ENCODE data around the gene BTBD7. TPM values are rescaled to one million over a fixed set of nuclear protein-coding genes. Genes with fewer than 3 reads are reported as not detected.

BTBD7 gene
- total and polyA plus RNA-seq, 2 donors (not counting 3 experiments of a cell fraction or from before 2014, with no cell fraction given), result 20.9 to 50.2 TPM

- Histone ChIP-seq H3K79me2 (ENCODE audit: control insufficient read depth, insufficient read depth, low read length) (no peaks in the 10 kb centered on the region), H3K9me1 (replicated peaks; ENCODE audit: control insufficient read depth, extremely low read depth, insufficient read depth, low read length) (no peaks in the 10 kb centered on the region), H3K27ac (ENCODE audit: insufficient read depth, low read depth, low read length) (no peak overlapping the region), H3K36me3 (ENCODE audit: control insufficient read depth in 2 of 2, extremely low read depth in 1 of 2, insufficient read depth in 2 of 2, low read length in 2 of 2) (no peaks in the 10 kb centered on the region), H3K4me3 (replicated peaks in 1 of 3; ENCODE audit: insufficient read depth in 1 of 3, low read depth in 1 of 3, low read length in 3 of 3) (no peak overlapping the region), H4K20me1 (replicated peaks; ENCODE audit: control insufficient read depth, extremely low read depth, insufficient read depth, low read length) (no peaks in the 10 kb centered on the region), H3K9me3 (replicated peaks; ENCODE audit: control insufficient read depth, insufficient read depth, low read length) (no peaks in the 10 kb centered on the region), H3K4me2 (ENCODE audit: insufficient read depth, low read length) (no peak overlapping the region), H3K9ac (replicated peaks; ENCODE audit: extremely low read depth, insufficient read depth, low read length) (no peak overlapping the region), H3K4me1 (ENCODE audit: control insufficient read depth, extremely low read depth, insufficient read depth, low read length) (no peaks in the 10 kb centered on the region), H2AFZ (ENCODE audit: low read depth, low read length) (no peak overlapping the region), H3K27me3 (ENCODE audit: control insufficient read depth in 2 of 2, insufficient read depth in 2 of 2, low read length in 2 of 2) (no peaks in the 10 kb centered on the region)
- ChIA-PET POLR2A (interaction anchor here (0.6 kb wide), 1 partner anchor 26 kb away, joined by 3 read pairs; no protein-coding TSS in a partner anchor), CTCF (interaction anchor here (1.3 kb wide), 1 partner anchor 174 kb away, joined by 3 read pairs; the partner anchor contains the start of gene UBR7)
- FAIRE-seq (no peak), DNase-seq (ENCODE audit: low read depth, low spot score) (no peak)
- TF ChIP-seq FOS (IDR thresholded peaks at IDR 0.05; ENCODE audit: borderline replicate concordance, insufficient read depth, low read length) (no peak), JUN (IDR thresholded peaks at IDR 0.05; ENCODE audit: borderline replicate concordance, insufficient read depth, insufficient read length, low read depth) (no peak), MAX (IDR thresholded peaks at IDR 0.05; ENCODE audit: insufficient read depth, insufficient read length) (no peak), MYC (IDR thresholded peaks at IDR 0.05; ENCODE audit: low read depth, low read length) (no peak), POLR2A (IDR thresholded peaks at IDR 0.05; ENCODE audit: low read depth, low read length) (no peak), POLR2AphosphoS5 (IDR thresholded peaks at IDR 0.05; ENCODE audit: insufficient read depth, low read depth, low read length) (no peak), GATA2 (IDR thresholded peaks at IDR 0.05; ENCODE audit: insufficient read depth, insufficient read length, low read depth, low read length) (no peak), EZH2 (IDR thresholded peaks at IDR 0.05; ENCODE audit: borderline replicate concordance, low read depth, low read length, severe bottlenecking) (no peak)
- TF ChIP-seq, protein P1, sequence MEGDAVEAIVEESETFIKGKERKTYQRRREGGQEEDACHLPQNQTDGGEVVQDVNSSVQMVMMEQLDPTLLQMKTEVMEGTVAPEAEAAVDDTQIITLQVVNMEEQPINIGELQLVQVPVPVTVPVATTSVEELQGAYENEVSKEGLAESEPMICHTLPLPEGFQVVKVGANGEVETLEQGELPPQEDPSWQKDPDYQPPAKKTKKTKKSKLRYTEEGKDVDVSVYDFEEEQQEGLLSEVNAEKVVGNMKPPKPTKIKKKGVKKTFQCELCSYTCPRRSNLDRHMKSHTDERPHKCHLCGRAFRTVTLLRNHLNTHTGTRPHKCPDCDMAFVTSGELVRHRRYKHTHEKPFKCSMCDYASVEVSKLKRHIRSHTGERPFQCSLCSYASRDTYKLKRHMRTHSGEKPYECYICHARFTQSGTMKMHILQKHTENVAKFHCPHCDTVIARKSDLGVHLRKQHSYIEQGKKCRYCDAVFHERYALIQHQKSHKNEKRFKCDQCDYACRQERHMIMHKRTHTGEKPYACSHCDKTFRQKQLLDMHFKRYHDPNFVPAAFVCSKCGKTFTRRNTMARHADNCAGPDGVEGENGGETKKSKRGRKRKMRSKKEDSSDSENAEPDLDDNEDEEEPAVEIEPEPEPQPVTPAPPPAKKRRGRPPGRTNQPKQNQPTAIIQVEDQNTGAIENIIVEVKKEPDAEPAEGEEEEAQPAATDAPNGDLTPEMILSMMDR (IDR thresholded peaks at IDR 0.05; ENCODE audit: extremely low read depth in 1 of 2, insufficient read depth in 1 of 2, low read depth in 1 of 2, low read length in 2 of 2), result no peak
- BruUV-seq (replicated peaks), result no TSS peak
- intact Hi-C loops (cut with micrococcal nuclease) (no loop called here), dilution Hi-C loops (cut with MboI; ENCODE audit: extremely low pct_ligation_motif_present, low sequenced_read_pairs) (no loop called here)
Observed at GRCh38 chr14:93381644-93382043, 48.8 kb upstream of the BTBD7 start.

Measured in endothelial cell of umbilical vein (primary cell).